K562 (cell line): ENCODE results near the gene CST2. TPM values are rescaled to one million over a fixed set of nuclear protein-coding genes. Genes with fewer than 3 reads are reported as not detected.
"Not testable (repeated sequence)": the region's sequence is repeated elsewhere in the genome, so short reads cannot be mapped to it uniquely, and the experiment has no call there.

Source experiments
- ATAC-seq: fragments of 200-7000 bp; cut with Tn5 transposase; 3 replicates; pipeline ENCODE4 v1.9.1; 2020; ENCODE audit warnings: moderate library complexity
- BruUV-seq: library from RNA; stranded (reverse); fragments of 400-500 nt; replicated peaks from 2 replicates; lab custom pipeline; 2021; lab: Mats Ljungman, UMichigan
- CTCF ChIA-PET: fragments of 300-600 bp; formaldehyde crosslinking; extraction: SDS; loops from one replicate; lab custom pipeline; 2021; ENCODE audit warnings: low intra/inter-chr PET ratio; lab: Yijun Ruan, JAX
- POLR2A ChIA-PET: fragments of 300-600, 350-650 bp; sonication (Branson Sonifier 250); formaldehyde crosslinking; extraction: SDS; loops from one replicate; lab custom pipeline; 2021; ENCODE audit warnings: antibody characterized with exemption, inconsistent platforms; lab: Yijun Ruan, JAX
- DNase-seq, 4 experiments: peaks; one replicate each; pipeline versions ENCODE4 v3.0.0 to v3.0.0-alpha.2; 2011 to 2018; ENCODE audit warnings: low spot score in 3 of 4, mixed read lengths in 3 of 4; ENCODE audit errors: extremely low read depth in 1 of 4
- FAIRE-seq: peaks from 2 replicates; lab custom pipeline; 2011; peaks lifted over from hg19 to GRCh38; lab: Jason Lieb, UNC
- H2AFZ ChIP-seq: 2 replicates; pipeline ENCODE4 v1.6.0; 2011; ENCODE audit warnings: low read depth, low read length, control low read depth, inconsistent platforms
- H3K27ac ChIP-seq: fragments of 200-600 bp; 3 replicates; pipeline ENCODE4 v1.8.0; 2011; ENCODE audit warnings: low read depth, mild to moderate bottlenecking, control low read depth, inconsistent platforms, low read length, moderate library complexity, mixed read lengths; ENCODE audit errors: extremely low read depth
- H3K27me3 ChIP-seq, 2 experiments: fragments of 300-600 bp in 1 of 2; 2 replicates in 1 of 2; 3 replicates in 1 of 2; pipeline versions ENCODE4 v1.6.0 to v1.8.0; 2011; ENCODE audit warnings: inconsistent platforms in 2 of 2, low read length in 2 of 2, mild to moderate bottlenecking in 1 of 2, mixed read lengths in 1 of 2, moderate library complexity in 1 of 2; ENCODE audit not compliant: control insufficient read depth in 2 of 2, insufficient read depth in 2 of 2
- H3K36me3 ChIP-seq: fragments of 300-600 bp; 3 replicates; pipeline ENCODE4 v1.8.0; 2011; ENCODE audit warnings: mild to moderate bottlenecking, low read length, inconsistent platforms; ENCODE audit not compliant: control insufficient read depth, insufficient read depth
- H3K4me1 ChIP-seq, 2 experiments: fragments of 200-600 bp in 1 of 2; replicated peaks in 1 of 2; 2 replicates in 1 of 2; 3 replicates in 1 of 2; pipeline versions ENCODE4 v1.5.1 to v1.8.0; 2011; ENCODE audit warnings: inconsistent platforms in 2 of 2, low read length in 2 of 2, mild to moderate bottlenecking in 1 of 2, mixed read lengths in 1 of 2, moderate library complexity in 1 of 2; ENCODE audit not compliant: control insufficient read depth in 2 of 2, insufficient read depth in 2 of 2
- H3K4me2 ChIP-seq: 2 replicates; pipeline ENCODE4 v1.6.1; 2011; ENCODE audit warnings: low read length, control low read depth, inconsistent platforms, mixed read lengths; ENCODE audit not compliant: insufficient read depth
- H3K4me3 ChIP-seq: fragments of 200-600 bp; sonication (generic), shearing (Covaris generic); 2 replicates; pipeline ENCODE4 v1.5.1; 2016; ENCODE audit warnings: control low read depth, inconsistent platforms
- H3K79me2 ChIP-seq: fragments of 200-600 bp; 3 replicates; pipeline ENCODE4 v1.8.0; 2011; ENCODE audit warnings: low read length, inconsistent platforms; ENCODE audit not compliant: control insufficient read depth, insufficient read depth
- H3K9ac ChIP-seq, 2 experiments: 2 replicates each; pipeline versions ENCODE4 v1.6.0 to v1.6.1; 2011; ENCODE audit warnings: low read depth in 2 of 2, low read length in 2 of 2, control low read depth in 1 of 2, inconsistent platforms in 1 of 2, mild to moderate bottlenecking in 1 of 2, mixed read lengths in 1 of 2; ENCODE audit not compliant: insufficient read depth in 1 of 2
- H3K9me1 ChIP-seq: one replicate; pipeline ENCODE4 v1.6.0; 2011; ENCODE audit warnings: inconsistent platforms, mild to moderate bottlenecking, low read length, moderate library complexity; ENCODE audit not compliant: control insufficient read depth, insufficient read depth
- H3K9me3 ChIP-seq: replicated peaks from 2 replicates; pipeline ENCODE4 v1.5.1; 2011; ENCODE audit warnings: low read depth, low read length, inconsistent platforms; ENCODE audit not compliant: control insufficient read depth, insufficient read depth
- H4K20me1 ChIP-seq: replicated peaks from 2 replicates; pipeline ENCODE4 v1.6.1; 2011; ENCODE audit warnings: low read length, inconsistent platforms, mixed read lengths; ENCODE audit not compliant: control insufficient read depth, insufficient read depth
- CEBPG ChIP-seq, 3 experiments: fragments of 200-800 bp in 1 of 3; sonication (Bioruptor generic) in 1 of 3; sonication (generic) in 1 of 3; formaldehyde crosslinking in 1 of 3; IDR thresholded peaks in 2 of 3; conservative IDR thresholded peaks in 1 of 3; 2 replicates each; pipeline versions ENCODE4 v1.6.1 to v1.8.0; 2016 to 2022; ENCODE audit warnings: missing compliant biosample characterization in 2 of 3, missing genetic modification characterization in 2 of 3, mild to moderate bottlenecking in 1 of 3, missing genetic modification reagents in 1 of 3
- ZNF24 ChIP-seq: fragments of 450-650 bp; IDR thresholded peaks from 2 replicates; pipeline ENCODE4 v1.6.1; 2016
- WGBS: fragments of 100-300 bp; shearing (Covaris generic); methylation state at CpG from one replicate; pipeline ENCODE4 v1.1.6; 2016; ENCODE audit warnings: low coverage, mixed read lengths; ENCODE audit not compliant: insufficient coverage; ENCODE audit errors: missing lambda C conversion rate; 5-methylcytosine and 5-hydroxymethylcytosine counted together
- in situ Hi-C: fragments of 300-500 bp; cut with MboI; formaldehyde crosslinking; loops from 4 replicates; pipeline ENCODE4 v1.15.0; 2018; ENCODE audit warnings: inconsistent platforms, mixed read lengths
- intact Hi-C: fragments of 100-400 bp; cut with micrococcal nuclease; formaldehyde crosslinking; loops from 2 replicates; pipeline ENCODE4 v1.14.2; 2022
- polyA plus RNA-seq, 8 experiments: library from polyadenylated mRNA; depleted of rRNA in 4 of 8; stranded (reverse) in 5 of 8; unstranded in 3 of 8; fragments of >200 nt; fragmentation: Nextera tagmentation in 2 of 8; fragmentation: Illumina TruSeq in 1 of 8; extraction: Ambion mirVana in 2 of 8; extraction: Trizol in 1 of 8; gene quantifications; 2 replicates each; pipeline versions ENCODE4 v1.2.1 to v1.2.3, GENCODE V29; 2011 to 2014; ENCODE audit warnings: inconsistent platforms in 1 of 8, missing spikeins in 1 of 8
- total RNA-seq, 7 experiments: library from RNA; depleted of rRNA in 6 of 7; stranded (reverse); fragments of >200 nt in 6 of 7; fragmentation: Illumina TruSeq in 2 of 7; extraction: Trizol in 2 of 7; gene quantifications; 2 replicates each; pipeline versions ENCODE4 v1.2.1 to v1.2.3, GENCODE V29; 2011 to 2021; ENCODE audit warnings: low replicate concordance in 1 of 7

CST2 gene
- total and polyA plus RNA-seq, 9 of the 15 experiments (the other 6 are each of a cell fraction or from before 2014, with no cell fraction given): not detected

DNA sequence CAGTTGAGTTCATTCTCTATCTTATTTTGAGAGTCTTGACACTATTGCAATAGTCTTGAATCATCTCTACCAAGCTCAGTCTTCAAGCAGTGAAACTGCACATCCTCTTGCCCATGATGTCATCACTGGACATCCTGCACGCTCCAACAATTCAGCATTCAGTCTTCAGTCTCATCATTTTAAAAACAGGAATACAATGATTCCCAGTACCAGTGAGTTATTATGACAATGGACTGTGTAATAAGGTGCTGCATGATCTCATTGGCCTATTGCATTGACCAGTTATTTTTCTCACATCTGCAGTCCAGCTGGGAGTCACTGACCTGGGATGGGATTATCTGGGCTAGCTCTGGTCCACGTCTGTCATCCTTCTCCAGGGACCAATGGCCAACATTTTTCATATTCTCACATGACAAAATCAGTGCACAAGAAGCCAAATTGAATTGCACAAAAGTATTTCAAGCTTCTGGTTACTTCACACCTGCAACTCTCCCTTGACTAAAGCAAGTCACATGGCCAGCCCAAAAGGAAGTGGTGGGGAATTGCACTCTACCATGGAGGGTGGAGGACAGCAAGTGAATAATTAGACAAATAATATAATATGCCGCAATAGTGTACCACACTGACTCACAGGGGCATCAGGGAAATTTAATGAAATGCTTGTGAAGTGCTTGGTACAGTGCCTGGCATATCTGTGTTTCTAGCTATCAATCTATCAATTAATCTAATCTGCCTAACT is 6.4 kb upstream of the CST2 start:
- H3K27ac ChIP-seq: no peak overlapping the region

DNA sequence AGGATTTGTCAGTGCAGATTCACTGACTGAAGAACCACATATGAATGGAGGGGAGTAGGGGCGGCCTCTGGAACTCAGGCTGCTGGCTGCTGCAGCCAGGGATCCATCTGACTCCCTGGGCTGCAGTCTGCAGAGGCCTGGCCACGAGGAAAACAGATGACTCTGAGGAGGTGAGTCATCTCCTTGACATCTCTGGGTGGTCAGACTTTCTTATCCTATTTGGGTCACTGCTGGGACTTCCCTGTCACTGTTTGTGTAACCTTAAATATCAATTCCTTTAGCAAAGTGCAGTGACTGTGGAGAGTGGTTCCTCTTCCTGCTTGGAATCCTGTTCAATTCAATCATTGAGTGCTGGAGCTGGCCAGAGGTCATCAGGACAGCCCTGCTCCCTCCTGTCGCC is 5.4 kb upstream of the CST2 start:
- not testable (repeated sequence) for ATAC-seq

More for the DNA sequence above, 6.4 kb upstream of the CST2 start:
- WGBS: 0% methylated on average over 3 of the region's 3 CpGs
- no peak for ATAC-seq
- ChIA-PET CTCF (no interaction called here), POLR2A (no interaction called here)
- Histone ChIP-seq H3K27me3 (no peaks in the 10 kb centered on the region), H3K4me1 (no peaks in the 10 kb centered on the region), H4K20me1 (no peaks in the 10 kb centered on the region), H3K9me3 (no peaks in the 10 kb centered on the region), H3K4me3 (no peak overlapping the region), H2AFZ (no peak overlapping the region), H3K4me2 (no peak overlapping the region), H3K9ac (no peak overlapping the region), H3K79me2 (no peaks in the 10 kb centered on the region), H3K9me1 (no peaks in the 10 kb centered on the region), H3K36me3 (no peaks in the 10 kb centered on the region)
- BruUV-seq: no TSS peak
- in situ Hi-C loops (no loop called here), intact Hi-C loops (no loop called here)
- no peak for FAIRE-seq
- DNase-seq: no peak
- TF ChIP-seq ZNF24 (no peak), CEBPG (CRISPR knock-in tag; IDR thresholded peaks at IDR 0.05) (no peak), CEBPG (tag; conservative IDR thresholded peaks at IDR 0.05 in 1 of 2, IDR thresholded peaks at IDR 0.05 in 1 of 2) (peak in 1 of 2 experiments; percentile 37; a peak in 1 of 4 replicates)

More for the DNA sequence above, 5.4 kb upstream of the CST2 start:
- intact Hi-C loops, H3K79me2 ChIP-seq, H3K36me3 ChIP-seq, H3K27ac ChIP-seq, H2AFZ ChIP-seq, H3K9me3 ChIP-seq, H3K9me1 ChIP-seq, FAIRE-seq, DNase-seq, H3K4me2 ChIP-seq, in situ Hi-C loops, H3K4me1 ChIP-seq, H3K27me3 ChIP-seq, H3K4me3 ChIP-seq, CTCF ChIA-PET, H4K20me1 ChIP-seq, H3K9ac ChIP-seq, BruUV-seq, POLR2A ChIA-PET: not testable (repeated sequence)
- 0% methylated on average over 3 of the region's 3 CpGs for WGBS
